Stimulated activated CD4-positive, alpha-beta T cell treated with anti-CD3 and anti-CD28 coated beads, TNF-alpha, amount 100 ng/mL, for 24 hours (primary cell): Measurements from ENCODE around the gene LCE3E.
A peak's percentile ranks its signal among the peaks of the same experiment; 100 is the strongest.
"Not testable (repeated sequence)": the region's sequence is repeated elsewhere in the genome, so short reads cannot be mapped to it uniquely, and the experiment has no call there.

Experiments used
- DNase-seq, 3 experiments: peaks; one replicate each; pipeline ENCODE4 v3.0.0-alpha.2; 2020; ENCODE audit warnings: low read depth in 3 of 3

Gene LCE3E

GRCh38 chr1:152566681-152567080, at the start of gene LCE3E:
Gene LCE3E, minus strand, starts transcription at chr1:152566780. Its CDS starts 572 bp downstream, at chr1:152566208.
- no peak for DNase-seq

GRCh38 chr1:152613511-152613910, 46.9 kb upstream of the LCE3E start, which contains the start of gene LCE3B:
Gene LCE3B, plus strand, starts transcription at chr1:152613811. Its CDS starts 0 bp downstream, at chr1:152613811.
- no peak for DNase-seq

GRCh38 chr1:152599934-152600333, 33.4 kb upstream of the LCE3E start, which contains the start of gene LCE3C:
Gene LCE3C, plus strand, starts transcription at chr1:152600234. Its CDS starts 498 bp downstream, at chr1:152600732.
- DNase-seq = no peak

GRCh38 chr1:152596986-152597385, 30.4 kb upstream of the LCE3E start:
- no peak for DNase-seq

GRCh38 chr1:152585586-152585985, 19.0 kb upstream of the LCE3E start:
- DNase-seq = no peak

- no peak for DNase-seq
These were observed 16.1 kb upstream of the LCE3E start for GRCh38 chr1:152582647-152583046.

GRCh38 chr1:152580433-152580832, 13.9 kb upstream of the LCE3E start, which contains the start of gene LCE3D:
Gene LCE3D, minus strand, starts transcription at chr1:152580516. Its CDS starts 580 bp downstream, at chr1:152579936.
- DNase-seq = no peak

GRCh38 chr1:152579526-152579925, 12.9 kb upstream of the LCE3E start:
- DNase-seq = not testable (repeated sequence)

- DNase-seq = no peak
These were observed 10.6 kb upstream of the LCE3E start for GRCh38 chr1:152577168-152577567.

- DNase-seq = no peak
These were observed 905 bp downstream of the LCE3E start for GRCh38 chr1:152565535-152566215.

- DNase-seq = no peak
These were observed 1.5 kb downstream of the LCE3E start for GRCh38 chr1:152565115-152565514.

GRCh38 chr1:152548358-152548757, 18.2 kb downstream of the LCE3E start:
- not testable (repeated sequence) for DNase-seq

GRCh38 chr1:152546704-152547103, 19.9 kb downstream of the LCE3E start:
- no peak for DNase-seq

- DNase-seq = no peak
These were observed 22.8 kb downstream of the LCE3E start for GRCh38 chr1:152543820-152544219.

- DNase-seq = no peak
These were observed 26.7 kb downstream of the LCE3E start for GRCh38 chr1:152539901-152540300.

GRCh38 chr1:152537496-152537895, 29.1 kb downstream of the LCE3E start:
- DNase-seq = no peak

- DNase-seq = no peak
These were observed 30.8 kb downstream of the LCE3E start for GRCh38 chr1:152535774-152536173.

- peak in 1 of 3 experiments; percentile 44 for DNase-seq
These were observed 33.1 kb downstream of the LCE3E start for GRCh38 chr1:152533327-152533938.

GRCh38 chr1:152525080-152525641, 41.4 kb downstream of the LCE3E start:
- DNase-seq = no peak

GRCh38 chr1:152520561-152521090, 46.0 kb downstream of the LCE3E start:
- no peak for DNase-seq

GRCh38 chr1:152519851-152520250, 46.7 kb downstream of the LCE3E start:
- DNase-seq = no peak

GRCh38 chr1:152517237-152517811, 49.3 kb downstream of the LCE3E start:
- no peak for DNase-seq
